Measurements from ENCODE around the gene DPYSL4. TPM values are rescaled to one million over a fixed set of nuclear protein-coding genes. Genes with fewer than 3 reads are reported as not detected.

Gene DPYSL4
- total and polyA plus RNA-seq, 2 experiments from 2014 or later = 2.1 to 4.1 TPM

- Histone ChIP-seq H2AFZ (no peak overlapping the region), H3K9me3 (ENCODE audit: low read depth) (no peaks in the 10 kb centered on the region), H3K36me3 (replicated peaks; ENCODE audit: insufficient read depth, low read depth) (no peaks in the 10 kb centered on the region), H3K27me3 (peaks cover 12% of the 10 kb centered on the region), H3K27ac (no peak overlapping the region), H3K4me2 (no peak overlapping the region), H4K20me1 (ENCODE audit: insufficient read depth, poor library complexity, severe bottlenecking) (no peaks in the 10 kb centered on the region), H3K4me1 (ENCODE audit: insufficient read depth) (no peaks in the 10 kb centered on the region), H3K79me2 (no peaks in the 10 kb centered on the region), H3K4me3 (no peak overlapping the region), H3K9me2 (replicated peaks; ENCODE audit: insufficient read depth) (no peaks in the 10 kb centered on the region)
- DNase-seq (ENCODE audit: low spot score) = peak; percentile 42
- TF ChIP-seq CTCF (IDR thresholded peaks at IDR 0.05; ENCODE audit: poor library complexity) (no peak), EZH2 (IDR thresholded peaks at IDR 0.05; ENCODE audit: borderline replicate concordance) (no peak), EZH2phosphoT487 (IDR thresholded peaks at IDR 0.05; ENCODE audit: low read depth, severe bottlenecking, unreplicated experiment) (no peak)
- 88% methylated on average over 21 of the region's 21 CpGs for WGBS (ENCODE audit: low lambda C conversion rate, missing lambda C conversion rate)
Observed at GRCh38 chr10:132193907-132194552, 7.3 kb downstream of the DPYSL4 start.

GRCh38 chr10:132194726-132195125, 8.0 kb downstream of the DPYSL4 start:
- H3K36me3 ChIP-seq (replicated peaks; ENCODE audit: insufficient read depth, low read depth) = no peaks in the 10 kb centered on the region
- no peak overlapping the region for H2AFZ ChIP-seq
- H3K4me1 ChIP-seq (ENCODE audit: insufficient read depth) = no peaks in the 10 kb centered on the region
- no peak overlapping the region for H3K4me3 ChIP-seq
- no peaks in the 10 kb centered on the region for H3K9me3 ChIP-seq (ENCODE audit: low read depth)
- DNase-seq (ENCODE audit: low spot score) = no peak
- no peaks in the 10 kb centered on the region for H3K79me2 ChIP-seq
- no peak for TF ChIP-seq EZH2 (IDR thresholded peaks at IDR 0.05; ENCODE audit: borderline replicate concordance)
- no peak for TF ChIP-seq CTCF (IDR thresholded peaks at IDR 0.05; ENCODE audit: poor library complexity)
- no peak for TF ChIP-seq EZH2phosphoT487 (IDR thresholded peaks at IDR 0.05; ENCODE audit: low read depth, severe bottlenecking, unreplicated experiment)
- no peaks in the 10 kb centered on the region for H4K20me1 ChIP-seq (ENCODE audit: insufficient read depth, poor library complexity, severe bottlenecking)
- H3K27ac ChIP-seq = no peak overlapping the region
- WGBS (ENCODE audit: low lambda C conversion rate, missing lambda C conversion rate) = 91% methylated on average over 15 of the region's 15 CpGs
- H3K27me3 ChIP-seq = peaks cover 5% of the 10 kb centered on the region
- H3K9me2 ChIP-seq (replicated peaks; ENCODE audit: insufficient read depth) = no peaks in the 10 kb centered on the region
- no peak overlapping the region for H3K4me2 ChIP-seq

- H3K4me1 ChIP-seq (ENCODE audit: insufficient read depth) = no peaks in the 10 kb centered on the region
- 94% methylated on average over 13 of the region's 13 CpGs for WGBS (ENCODE audit: low lambda C conversion rate, missing lambda C conversion rate)
- TF ChIP-seq CTCF (IDR thresholded peaks at IDR 0.05; ENCODE audit: poor library complexity) = no peak
- TF ChIP-seq EZH2phosphoT487 (IDR thresholded peaks at IDR 0.05; ENCODE audit: low read depth, severe bottlenecking, unreplicated experiment) = no peak
- no peak for TF ChIP-seq EZH2 (IDR thresholded peaks at IDR 0.05; ENCODE audit: borderline replicate concordance)
- no peaks in the 10 kb centered on the region for H3K36me3 ChIP-seq (replicated peaks; ENCODE audit: insufficient read depth, low read depth)
- H3K9me3 ChIP-seq (ENCODE audit: low read depth) = no peaks in the 10 kb centered on the region
- no peaks in the 10 kb centered on the region for H4K20me1 ChIP-seq (ENCODE audit: insufficient read depth, poor library complexity, severe bottlenecking)
- no peak overlapping the region for H3K4me2 ChIP-seq
- no peak overlapping the region for H3K27ac ChIP-seq
- H3K9me2 ChIP-seq (replicated peaks; ENCODE audit: insufficient read depth) = no peaks in the 10 kb centered on the region
- DNase-seq (ENCODE audit: low spot score) = no peak
- no peak overlapping the region for H2AFZ ChIP-seq
- H3K4me3 ChIP-seq = no peak overlapping the region
- H3K79me2 ChIP-seq = no peaks in the 10 kb centered on the region
- H3K27me3 ChIP-seq = no peaks in the 10 kb centered on the region
Observed at GRCh38 chr10:132195366-132196075, 8.8 kb downstream of the DPYSL4 start.

Measured in hepatocyte (in vitro differentiated cells).